ENCODE data around the gene PCLO.

PCLO gene

DNA sequence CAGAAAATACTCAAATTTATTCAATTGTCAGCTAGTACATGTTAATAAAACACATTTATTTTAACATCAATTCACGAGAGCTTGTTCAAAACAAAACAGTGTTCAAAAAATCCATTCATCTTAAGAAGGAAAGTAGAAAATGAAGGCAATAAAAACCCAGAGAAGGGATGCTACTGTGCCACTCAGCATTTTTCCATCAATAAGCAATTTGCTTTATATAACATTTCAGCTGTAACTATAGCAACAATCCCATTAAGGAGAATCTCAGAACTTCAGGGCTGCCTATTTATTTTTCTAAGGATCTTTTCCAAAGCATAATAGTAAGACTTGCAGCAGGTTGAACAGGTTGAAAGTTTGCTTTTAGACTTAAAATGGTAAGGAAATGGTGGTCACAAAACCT is 190.5 kb downstream of the PCLO start:
- Mint-ChIP-seq H3K4me1 (no peaks in the 10 kb centered on the region), H3K27ac (no peak overlapping the region), H3K36me3 (ENCODE audit: low read depth) (no peaks in the 10 kb centered on the region), H3K9me3 (no peaks in the 10 kb centered on the region), H3K27me3 (ENCODE audit: low read depth) (peaks cover 3% of the 10 kb centered on the region), H3K4me3 (no peak overlapping the region)
- TF ChIP-seq, protein P1, sequence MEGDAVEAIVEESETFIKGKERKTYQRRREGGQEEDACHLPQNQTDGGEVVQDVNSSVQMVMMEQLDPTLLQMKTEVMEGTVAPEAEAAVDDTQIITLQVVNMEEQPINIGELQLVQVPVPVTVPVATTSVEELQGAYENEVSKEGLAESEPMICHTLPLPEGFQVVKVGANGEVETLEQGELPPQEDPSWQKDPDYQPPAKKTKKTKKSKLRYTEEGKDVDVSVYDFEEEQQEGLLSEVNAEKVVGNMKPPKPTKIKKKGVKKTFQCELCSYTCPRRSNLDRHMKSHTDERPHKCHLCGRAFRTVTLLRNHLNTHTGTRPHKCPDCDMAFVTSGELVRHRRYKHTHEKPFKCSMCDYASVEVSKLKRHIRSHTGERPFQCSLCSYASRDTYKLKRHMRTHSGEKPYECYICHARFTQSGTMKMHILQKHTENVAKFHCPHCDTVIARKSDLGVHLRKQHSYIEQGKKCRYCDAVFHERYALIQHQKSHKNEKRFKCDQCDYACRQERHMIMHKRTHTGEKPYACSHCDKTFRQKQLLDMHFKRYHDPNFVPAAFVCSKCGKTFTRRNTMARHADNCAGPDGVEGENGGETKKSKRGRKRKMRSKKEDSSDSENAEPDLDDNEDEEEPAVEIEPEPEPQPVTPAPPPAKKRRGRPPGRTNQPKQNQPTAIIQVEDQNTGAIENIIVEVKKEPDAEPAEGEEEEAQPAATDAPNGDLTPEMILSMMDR (IDR thresholded peaks at IDR 0.05; ENCODE audit: unreplicated experiment in 3 of 3), result no peak

DNA sequence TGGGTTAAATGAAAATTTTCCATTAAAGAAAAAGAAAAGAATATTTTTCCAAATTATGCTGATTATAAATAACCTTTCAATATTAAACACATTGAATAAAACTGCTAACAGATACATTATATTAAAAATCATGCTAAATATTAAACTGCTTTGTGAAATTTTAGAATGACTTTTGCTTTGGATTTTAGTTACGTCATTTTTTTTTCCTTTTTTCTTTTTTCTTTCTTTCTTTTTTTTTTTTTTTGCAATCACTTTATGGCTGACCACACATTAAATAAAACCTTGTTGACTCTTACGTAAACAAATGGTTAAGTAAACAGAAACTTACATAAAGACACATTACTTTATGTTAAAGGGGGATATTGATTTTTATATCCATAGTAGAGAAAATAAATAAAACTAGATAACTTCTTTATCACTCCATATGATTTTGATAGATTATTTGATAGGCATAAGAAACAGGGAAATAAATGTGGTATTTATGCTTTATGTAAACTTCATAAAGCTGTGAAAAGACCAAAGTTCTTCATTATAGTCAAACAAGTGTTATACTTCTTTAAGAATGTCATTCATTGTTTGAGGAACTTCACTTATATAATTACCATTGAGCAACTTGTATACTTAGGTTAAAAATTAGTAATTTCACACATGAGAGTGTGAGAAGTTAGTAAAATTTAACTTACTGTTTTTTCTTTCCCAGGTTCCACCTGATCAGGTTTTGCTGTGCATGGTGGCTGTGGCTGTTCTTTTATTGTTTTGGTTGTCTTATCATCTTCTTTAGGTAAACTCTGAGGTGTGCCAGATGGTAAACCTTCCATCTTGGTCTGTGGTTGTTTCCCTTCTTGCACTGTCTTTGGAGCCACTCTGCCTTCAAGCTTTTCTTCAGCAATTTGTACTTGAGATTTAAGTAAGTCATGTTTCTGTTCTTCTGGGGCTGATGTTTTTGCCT is 197.3 kb downstream of the PCLO start:
- Mint-ChIP-seq H3K27me3 (ENCODE audit: low read depth) (peaks cover 4% of the 10 kb centered on the region), H3K4me1 (no peaks in the 10 kb centered on the region), H3K27ac (no peak overlapping the region), H3K4me3 (no peak overlapping the region), H3K36me3 (ENCODE audit: low read depth) (no peaks in the 10 kb centered on the region), H3K9me3 (no peaks in the 10 kb centered on the region)
- TF ChIP-seq, protein P1 (IDR thresholded peaks at IDR 0.05; ENCODE audit: unreplicated experiment in 3 of 3), result no peak

DNA sequence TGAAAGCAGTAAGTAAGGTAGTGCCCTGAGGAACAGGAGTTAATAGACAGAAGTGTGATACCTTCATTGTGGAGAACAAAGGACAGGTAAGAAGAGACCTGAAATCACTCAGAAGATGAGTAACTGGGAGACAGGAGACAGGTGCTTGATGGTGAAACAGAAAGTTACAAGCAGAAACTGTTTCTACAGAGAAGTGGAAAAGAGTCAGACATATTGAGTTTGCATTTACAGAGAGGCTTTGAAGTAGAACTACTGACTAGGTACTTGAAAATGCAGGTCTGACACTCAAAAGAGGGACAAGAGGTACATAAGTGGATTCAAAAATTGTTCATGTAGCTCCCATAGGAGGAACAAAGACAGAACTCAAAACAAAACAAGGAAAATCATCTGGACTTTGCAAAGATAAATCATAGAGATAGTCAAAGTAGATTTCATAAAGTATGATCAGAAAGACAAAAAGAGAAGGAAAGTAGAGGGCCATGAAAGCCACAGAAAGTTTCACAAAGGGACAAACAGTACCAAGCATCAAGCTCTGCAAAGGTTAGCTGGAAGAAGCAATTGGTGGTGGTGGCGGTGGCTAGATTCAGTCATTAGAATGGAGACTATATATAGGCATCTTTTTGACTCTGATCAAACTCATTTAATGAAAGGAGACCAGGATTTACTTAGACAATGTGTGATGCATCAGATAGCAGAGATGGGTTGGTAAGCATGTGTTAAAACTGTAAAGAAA is 198.4 kb downstream of the PCLO start:
- no peaks in the 10 kb centered on the region for H3K9me3 Mint-ChIP-seq
- TF ChIP-seq, protein P1 (IDR thresholded peaks at IDR 0.05; ENCODE audit: unreplicated experiment in 3 of 3), result no peak
- no peaks in the 10 kb centered on the region for H3K4me1 Mint-ChIP-seq
- peak overlapping the region in 1 of 3 experiments; percentile 11 for H3K27ac Mint-ChIP-seq
- H3K4me3 Mint-ChIP-seq, result no peak overlapping the region
- H3K27me3 Mint-ChIP-seq (ENCODE audit: low read depth), result peaks cover 4% of the 10 kb centered on the region
- no peaks in the 10 kb centered on the region for H3K36me3 Mint-ChIP-seq (ENCODE audit: low read depth)

DNA sequence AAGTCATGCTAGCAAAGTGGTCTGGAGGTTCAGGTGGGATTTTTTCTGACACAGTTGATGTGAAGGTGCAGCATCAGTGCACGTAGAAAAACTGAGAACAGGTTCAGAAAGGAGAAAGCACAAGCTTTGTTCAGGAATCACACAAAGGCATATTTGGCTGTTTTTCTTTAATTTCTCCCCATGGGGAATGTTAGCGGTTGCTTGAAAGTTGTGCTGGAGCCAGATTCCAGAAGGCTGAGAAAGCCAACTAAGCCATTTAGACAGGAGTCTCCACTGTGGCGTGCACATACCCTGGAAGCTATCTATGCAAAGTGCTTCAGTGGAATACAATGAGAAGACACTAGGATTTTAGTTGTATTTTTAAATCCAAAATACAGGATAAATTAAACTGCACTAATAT is 201.4 kb downstream of the PCLO start:
- no peaks in the 10 kb centered on the region for H3K36me3 Mint-ChIP-seq (ENCODE audit: low read depth)
- H3K4me3 Mint-ChIP-seq, result no peak overlapping the region
- TF ChIP-seq, protein P1 (IDR thresholded peaks at IDR 0.05; ENCODE audit: unreplicated experiment in 3 of 3), result no peak
- no peaks in the 10 kb centered on the region for H3K4me1 Mint-ChIP-seq
- no peaks in the 10 kb centered on the region for H3K27me3 Mint-ChIP-seq (ENCODE audit: low read depth)
- no peaks in the 10 kb centered on the region for H3K9me3 Mint-ChIP-seq
- H3K27ac Mint-ChIP-seq, result no peak overlapping the region

DNA sequence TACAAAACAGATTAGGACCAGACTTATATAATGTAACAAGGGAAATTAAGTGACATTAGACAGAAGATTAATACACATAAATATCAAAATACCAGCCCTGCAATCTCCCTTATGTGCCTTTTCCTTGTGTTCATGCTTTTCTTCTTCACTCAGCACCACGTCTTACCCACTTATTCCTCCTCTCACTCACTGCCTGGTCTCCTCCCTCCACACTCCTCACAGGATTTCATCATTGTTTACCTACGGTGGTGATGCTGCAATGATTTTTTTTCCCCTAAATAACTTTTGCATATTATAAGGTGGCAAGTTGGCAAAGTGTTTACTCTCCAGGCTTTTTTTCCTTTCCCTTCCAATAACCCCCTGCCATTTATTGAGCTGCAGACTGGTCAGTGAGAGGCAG is 203.2 kb downstream of the PCLO start:
- no peaks in the 10 kb centered on the region for H3K4me1 Mint-ChIP-seq
- no peak overlapping the region for H3K27ac Mint-ChIP-seq
- H3K9me3 Mint-ChIP-seq, result no peaks in the 10 kb centered on the region
- no peaks in the 10 kb centered on the region for H3K36me3 Mint-ChIP-seq (ENCODE audit: low read depth)
- H3K4me3 Mint-ChIP-seq, result no peak overlapping the region
- no peaks in the 10 kb centered on the region for H3K27me3 Mint-ChIP-seq (ENCODE audit: low read depth)
- TF ChIP-seq, protein P1 (IDR thresholded peaks at IDR 0.05; ENCODE audit: unreplicated experiment in 3 of 3), result no peak

All from nephron (organoid).